Activated T-helper 1 cell treated with anti-CD3 and anti-CD28 coated beads, Interleukin-2, amount 50 U/mL, for 16 hours (primary cell): ENCODE data around the gene OLFM3.

ENCODE experiments used
- DNase-seq, 2 donors: peaks; one replicate each; pipeline ENCODE4 v3.0.0-alpha.2; 2020; ENCODE audit warnings: low read depth in 1 of 2, low spot score in 1 of 2

The OLFM3 gene

DNA sequence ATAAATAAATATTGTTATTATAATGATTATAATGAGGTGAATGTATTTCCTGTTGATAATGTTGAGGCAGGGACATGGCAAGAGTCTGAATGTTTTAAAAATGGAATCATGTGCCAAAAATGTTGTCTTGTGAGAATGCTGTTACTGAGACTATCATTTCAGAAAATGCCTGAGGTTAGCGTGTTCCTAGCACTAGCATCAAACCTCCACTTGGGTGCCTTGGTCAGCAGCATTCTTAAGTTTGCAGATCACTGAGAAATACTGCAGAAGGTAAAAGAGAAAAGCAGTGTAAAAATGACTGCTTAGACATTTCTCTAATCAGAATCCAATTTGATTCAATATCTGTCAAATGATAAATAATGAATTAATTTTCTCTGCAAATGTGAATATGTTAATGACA, 50.8 kb downstream of the OLFM3 start:
- DNase-seq: no peak

DNA sequence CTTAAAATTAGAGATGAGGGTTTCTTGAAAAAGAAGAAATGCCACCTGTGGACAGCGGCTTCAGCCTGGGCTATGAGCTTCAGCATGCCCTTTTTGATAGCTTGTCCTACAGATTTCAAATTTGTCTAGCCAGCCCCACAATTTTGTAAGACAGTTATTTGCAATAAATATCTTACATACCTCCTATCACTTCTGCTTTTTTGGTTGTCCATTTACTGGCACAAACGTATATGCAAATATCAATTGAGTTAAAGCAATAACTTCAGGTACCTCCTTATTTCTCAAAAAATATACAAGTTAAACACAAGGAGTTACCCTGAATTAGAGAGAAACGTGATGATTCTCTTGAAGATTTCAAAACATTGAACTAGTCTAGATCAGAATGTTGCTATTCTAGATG, 53.5 kb downstream of the OLFM3 start:
- DNase-seq: no peak

DNA sequence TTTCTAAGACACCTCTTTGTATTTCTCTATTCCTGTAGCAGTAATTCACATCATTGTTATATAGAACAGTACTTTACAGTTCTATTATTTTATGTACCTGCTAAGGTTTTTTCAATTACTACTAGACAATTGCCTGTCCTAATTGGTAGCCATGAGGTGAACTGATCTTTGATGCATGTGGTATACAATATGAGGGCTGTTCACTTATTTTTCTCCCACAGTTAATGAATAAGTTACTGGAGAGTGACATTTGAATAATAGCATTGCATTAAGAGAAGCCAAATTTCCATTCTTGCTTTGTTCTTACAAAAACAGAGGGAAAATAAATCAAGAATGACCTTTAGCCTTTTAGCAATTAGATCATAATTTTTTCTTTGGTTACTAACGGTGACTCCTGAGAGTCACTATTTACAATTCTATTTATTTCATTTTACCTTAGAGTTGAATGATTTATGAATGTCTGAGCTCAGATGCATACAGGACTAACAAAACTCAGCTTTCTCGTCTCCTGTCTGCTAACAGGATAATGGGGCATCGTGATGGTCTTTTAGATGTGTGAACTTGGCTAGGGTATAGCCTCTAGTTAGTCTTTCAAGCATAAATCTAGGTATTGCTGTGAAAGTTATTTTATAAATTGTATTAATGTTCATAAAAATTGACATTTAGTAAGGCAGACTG, 54.1 kb downstream of the OLFM3 start:
- no peak for DNase-seq

DNA sequence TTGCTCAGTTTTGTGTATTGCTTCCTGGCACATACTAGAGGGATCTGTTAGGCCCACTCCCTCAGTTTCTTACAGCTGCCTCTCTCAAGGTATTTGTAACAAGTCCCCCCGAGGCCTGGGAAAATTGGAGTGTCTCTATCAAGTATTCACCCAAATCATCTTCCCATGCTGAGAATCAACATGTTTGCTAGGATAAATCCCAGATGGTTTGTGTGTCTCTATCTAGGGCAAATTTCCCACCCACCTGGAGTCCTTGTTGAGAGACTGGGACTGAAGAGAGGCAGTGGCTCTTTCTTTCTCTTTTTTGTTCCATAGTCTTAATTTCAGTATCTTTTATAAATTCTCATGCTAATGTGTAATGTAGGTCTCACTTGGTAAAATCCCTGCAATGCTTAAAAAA, 58.0 kb downstream of the OLFM3 start:
- DNase-seq: no peak

DNA sequence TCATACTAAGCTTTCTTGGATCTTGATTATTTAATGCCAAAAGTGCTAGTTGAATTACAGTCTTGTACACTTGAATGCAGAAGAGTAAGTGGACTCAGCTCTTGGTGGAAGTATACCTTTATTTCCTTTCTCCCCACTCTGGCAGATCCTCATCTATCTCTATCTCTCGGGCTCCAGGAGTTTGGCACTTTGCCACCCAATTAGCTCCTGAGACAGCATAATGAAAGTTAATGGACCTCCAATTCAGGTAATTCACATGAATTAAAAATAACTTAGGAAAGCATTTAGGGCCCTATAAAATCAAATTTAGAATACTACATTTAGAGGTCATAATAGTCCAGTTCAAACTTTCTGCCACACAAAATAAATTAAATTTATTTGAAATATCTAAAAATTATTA, 67.4 kb downstream of the OLFM3 start:
- DNase-seq: no peak

DNA sequence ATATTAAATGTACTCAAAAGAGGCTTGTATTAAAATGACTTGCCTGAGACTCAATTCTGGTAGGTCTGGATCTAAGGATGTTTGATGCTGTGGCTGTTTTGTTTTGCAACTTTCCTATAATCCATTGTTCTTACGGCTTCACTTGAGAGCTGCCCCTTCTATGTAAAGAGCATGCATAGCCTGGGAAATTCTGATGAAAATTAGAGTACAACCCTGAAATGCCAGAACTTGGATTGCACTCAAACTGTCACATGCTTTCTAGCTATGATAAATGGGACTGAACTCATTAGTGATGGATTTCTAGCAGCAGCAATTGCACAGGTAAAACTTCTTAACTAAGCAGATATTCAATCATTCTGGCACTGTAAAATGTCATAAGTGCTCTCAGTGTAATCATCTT, 67.9 kb downstream of the OLFM3 start:
- no peak for DNase-seq

DNA sequence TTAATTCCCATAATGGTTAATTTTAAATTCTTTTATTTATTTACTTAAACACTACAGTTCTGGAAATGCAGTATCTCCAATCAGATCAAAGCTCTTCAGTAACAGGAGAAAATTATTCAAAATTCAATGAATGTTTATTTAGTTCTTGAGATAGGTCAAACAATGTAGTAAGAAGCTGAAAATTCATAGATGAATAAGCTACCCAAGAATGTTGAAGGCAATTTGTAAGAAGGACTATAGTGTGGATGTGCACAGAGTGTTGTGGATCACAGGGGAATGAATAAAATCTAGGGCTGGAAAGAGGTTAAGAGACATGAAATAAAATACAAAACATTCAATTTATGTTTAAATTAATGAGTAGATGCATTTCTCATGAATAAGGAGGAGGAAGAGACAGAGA, 72.0 kb downstream of the OLFM3 start:
- DNase-seq: no peak

DNA sequence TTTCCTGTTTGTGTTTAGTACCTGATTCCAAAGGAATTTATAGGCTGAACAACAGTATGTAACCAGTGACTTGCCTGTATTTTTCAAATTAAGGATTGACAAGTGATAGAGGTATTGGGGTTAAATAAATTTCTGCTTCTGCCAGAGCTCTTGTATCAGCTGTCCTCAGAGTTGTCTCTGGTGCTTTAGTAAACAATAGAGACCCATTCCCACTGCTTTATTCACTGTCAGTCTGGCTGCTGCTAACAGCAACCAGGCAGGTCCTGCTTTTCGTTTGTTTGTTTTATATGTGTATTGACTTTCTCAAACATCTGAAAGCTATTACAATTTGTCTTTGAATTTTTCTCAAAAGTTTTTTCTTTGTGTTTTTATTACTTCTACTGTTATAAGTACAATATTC, 76.1 kb downstream of the OLFM3 start:
- no peak for DNase-seq

DNA sequence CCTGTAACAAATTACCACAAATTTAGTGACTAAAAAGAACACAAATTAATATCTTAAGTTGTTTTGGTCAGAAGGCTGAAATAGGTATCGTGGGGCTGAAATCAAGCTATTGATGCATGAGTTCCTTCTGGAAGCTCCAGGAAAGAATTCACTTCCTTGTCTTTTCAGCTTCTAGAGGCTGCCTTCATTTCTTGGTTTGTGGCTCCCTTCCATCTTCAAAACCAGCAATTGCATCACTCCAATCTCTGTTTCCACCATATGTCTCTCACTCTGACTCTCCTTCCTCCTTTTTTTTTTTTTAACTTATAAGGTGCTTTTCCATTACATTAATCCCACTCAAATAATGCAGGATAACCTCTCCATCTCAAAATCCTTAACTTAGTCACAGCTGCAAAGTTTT, 78.4 kb downstream of the OLFM3 start:
- no peak for DNase-seq

DNA sequence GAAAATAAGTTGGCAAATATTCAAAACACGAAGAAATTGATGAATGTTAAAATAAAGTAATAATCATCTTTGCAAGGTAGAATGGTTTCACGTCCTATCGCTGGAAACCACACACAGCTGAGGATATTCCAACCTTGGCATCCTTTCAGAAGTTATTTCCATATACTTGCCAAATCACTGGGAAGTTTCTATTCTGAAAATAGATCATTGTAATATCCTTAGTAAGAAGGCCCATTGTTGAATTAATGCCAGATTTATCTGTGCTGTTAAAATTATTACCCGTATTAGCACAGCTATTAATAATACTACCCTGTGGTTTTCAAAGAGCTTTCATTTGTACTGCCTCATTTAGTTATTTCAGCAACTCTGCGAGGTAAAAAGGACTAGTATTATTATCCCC, 81.1 kb downstream of the OLFM3 start:
- no peak for DNase-seq

DNA sequence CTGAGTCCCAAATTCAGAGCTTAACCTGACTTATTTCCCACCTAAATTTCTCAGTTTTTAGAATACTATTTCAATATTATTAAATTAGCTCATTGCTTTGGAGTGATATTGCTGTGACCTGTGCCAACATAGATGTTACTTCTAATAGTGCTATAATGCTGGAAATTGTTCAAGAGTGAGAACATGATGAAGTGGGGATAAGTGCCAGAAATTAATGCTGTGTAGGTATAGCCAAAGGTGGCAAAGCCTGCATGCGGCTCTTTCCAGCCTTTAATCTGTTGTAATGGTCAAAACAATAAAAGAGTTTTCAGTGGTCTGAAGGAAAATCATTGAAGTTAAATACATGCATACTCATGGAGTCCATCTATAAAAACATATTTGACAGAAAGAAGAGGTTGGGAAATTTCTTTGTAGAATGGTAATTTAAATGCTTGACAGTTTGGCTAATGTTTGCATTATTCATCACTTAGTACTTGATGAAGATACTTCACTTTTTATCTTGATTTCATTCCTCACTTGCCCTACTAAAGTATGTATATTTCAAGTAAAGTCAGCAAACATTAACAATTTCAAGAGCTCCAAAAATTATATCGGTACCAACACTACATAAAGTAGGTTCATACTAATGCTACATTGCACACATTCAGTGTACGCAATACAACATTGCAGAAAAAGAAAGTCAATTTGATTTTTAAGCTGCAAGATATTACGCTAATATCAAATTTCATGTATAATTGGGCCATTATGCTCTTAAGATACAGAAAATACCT, 82.1 kb downstream of the OLFM3 start:
- DNase-seq: no peak

DNA sequence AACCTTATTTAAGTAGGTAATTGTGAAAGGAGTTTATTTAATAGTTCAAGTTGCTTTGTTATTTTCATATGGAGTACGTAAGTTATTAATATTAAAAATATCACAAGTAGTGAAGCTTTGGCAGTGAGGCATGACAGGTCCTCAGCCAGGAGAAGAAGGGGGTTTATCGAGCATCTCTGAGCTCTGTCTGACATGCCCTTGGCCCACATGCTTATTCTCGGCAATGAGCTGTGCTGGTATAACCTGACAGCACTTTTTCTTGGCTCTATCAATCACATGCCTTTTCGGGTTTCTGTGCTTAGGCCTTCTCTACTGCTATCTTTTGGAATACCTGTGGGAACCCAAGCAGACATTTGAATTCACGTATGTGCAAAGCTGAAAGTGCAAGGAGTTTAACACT, 84.8 kb downstream of the OLFM3 start:
- no peak for DNase-seq

DNA sequence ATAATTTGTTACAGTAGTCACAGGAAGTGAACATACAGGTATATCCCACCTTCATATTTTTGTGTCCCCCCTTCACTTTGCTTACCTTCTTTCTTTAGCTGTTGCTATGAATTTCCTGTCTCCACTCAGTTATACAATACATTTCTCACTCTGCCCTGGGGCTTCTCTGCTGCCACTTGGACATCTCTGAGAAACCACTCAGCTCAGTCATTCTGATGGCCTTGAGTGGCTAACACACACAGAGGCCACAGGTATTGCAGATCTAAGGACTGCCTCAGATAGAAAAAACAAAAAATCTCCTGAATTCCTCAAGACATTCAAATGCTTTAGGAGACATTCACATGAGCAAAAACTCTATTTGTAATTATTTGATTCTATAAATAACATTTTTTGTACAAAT, 87.7 kb downstream of the OLFM3 start:
- DNase-seq: no peak

DNA sequence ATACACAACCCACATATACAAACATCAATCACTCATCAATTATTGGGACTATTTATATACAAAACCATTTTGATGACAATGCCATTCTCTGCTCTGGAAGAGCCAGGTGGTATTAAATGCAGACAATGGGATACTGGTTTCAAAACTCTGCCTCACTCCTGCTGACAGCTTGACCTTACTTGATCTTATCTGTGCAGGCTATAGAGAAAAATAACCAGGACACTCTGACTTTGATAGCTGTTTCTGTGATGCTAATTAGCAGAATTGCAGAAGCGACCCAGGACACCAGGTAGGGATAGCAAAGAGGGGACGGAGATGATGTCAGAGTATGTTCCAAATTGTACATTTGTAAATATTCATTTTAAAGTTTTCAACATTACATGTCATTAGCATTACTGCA, 89.5 kb downstream of the OLFM3 start:
- no peak for DNase-seq

DNA sequence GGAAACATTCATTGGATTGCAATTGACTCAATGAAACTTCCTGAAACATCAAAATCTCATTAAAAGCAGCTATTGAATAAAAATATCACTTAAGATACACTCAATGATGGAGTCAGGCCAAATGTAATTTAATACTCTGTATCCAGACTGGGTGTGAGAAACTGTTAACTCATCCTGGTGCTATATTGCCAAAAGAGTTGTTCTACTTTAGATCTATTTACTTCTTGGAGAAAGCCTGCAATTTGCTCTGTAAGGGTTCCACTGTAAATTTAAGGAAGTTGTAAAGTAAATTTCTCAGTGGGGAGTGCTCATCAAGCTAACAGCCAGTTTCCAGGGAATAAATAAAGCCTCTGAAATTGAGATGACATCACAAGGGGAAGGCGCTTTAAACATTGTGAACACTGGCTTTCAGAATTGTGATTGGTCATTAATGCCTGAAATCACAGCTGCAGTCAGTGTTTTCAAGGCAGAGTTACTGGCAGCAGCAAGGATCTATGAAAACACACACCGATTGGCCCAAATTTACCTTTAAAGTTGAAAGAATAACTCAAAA, 91.4 kb downstream of the OLFM3 start:
- no peak for DNase-seq

DNA sequence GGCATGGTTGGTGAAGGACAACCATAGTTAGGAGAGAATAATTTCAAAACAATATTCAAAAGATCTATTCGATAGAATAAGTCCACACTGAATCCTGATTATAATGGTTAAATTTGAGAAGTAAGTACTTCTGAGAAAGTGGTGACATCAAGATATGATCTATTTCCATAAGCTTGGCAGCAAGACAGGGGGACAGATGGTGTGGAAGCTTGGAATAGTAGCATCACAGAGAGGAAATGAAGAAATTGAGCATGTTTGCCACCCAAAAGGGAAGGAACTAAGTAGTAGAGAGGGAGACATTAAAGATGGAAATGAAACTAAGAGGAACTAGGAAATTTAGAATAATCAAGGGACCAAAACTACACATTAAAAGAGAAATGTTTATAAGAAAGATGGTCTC, 94.5 kb downstream of the OLFM3 start:
- DNase-seq: no peak

DNA sequence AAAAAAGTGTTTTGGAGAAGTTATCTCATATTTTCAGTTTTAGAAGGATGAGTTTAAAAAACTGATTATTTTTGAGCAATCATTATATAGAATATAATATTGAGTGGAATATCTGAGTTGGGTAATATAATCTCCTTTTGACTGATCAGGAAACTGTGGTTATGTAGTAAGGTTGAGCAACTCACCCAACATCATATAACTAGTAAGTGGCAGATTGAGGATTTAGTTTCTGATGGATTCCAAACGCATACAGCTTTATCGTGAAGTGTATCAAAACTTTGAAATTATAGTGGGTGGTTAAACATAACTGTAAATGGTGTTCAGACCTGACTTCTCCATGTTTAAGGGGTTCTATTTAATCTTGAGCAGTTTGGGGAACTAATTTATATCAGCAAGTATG, 98.6 kb downstream of the OLFM3 start:
- DNase-seq: no peak

DNA sequence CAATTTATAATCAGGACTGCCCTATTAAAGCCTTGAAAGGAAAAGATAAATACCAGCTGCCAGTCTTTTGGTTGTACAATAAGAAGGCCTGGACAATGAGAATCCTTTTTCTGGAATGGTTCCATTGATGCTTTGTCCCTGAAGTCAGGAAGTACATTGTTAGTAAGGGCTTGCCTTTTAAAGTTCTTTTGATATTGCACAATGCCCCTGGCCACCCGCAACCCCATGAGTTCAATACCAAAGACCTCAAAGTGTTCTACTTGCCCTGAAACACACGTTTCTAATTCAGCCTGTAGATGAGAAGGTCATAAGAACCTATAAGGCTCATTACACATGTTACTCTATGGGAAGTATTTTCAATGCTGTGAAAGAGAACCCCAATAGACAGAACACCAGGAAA, 112.1 kb downstream of the OLFM3 start:
- DNase-seq: no peak

DNA sequence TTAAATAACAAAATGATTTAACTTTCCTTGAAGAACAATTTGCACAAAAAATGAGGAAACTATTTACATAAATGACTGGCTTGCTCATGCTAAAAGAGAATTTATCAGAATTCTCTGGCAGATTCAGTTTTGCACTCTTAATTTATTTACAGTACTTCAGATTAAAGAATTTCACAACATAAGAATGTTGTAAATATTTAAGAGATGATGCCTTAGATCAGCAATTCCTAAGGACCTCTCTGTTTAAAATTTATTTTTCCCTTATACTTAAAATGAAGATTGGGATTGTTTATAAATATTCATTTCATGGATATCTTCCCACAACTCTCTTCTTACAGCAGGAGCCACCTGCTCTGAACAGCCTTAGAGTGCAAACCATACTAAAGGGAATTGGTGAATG, 120.8 kb downstream of the OLFM3 start:
- no peak for DNase-seq

DNA sequence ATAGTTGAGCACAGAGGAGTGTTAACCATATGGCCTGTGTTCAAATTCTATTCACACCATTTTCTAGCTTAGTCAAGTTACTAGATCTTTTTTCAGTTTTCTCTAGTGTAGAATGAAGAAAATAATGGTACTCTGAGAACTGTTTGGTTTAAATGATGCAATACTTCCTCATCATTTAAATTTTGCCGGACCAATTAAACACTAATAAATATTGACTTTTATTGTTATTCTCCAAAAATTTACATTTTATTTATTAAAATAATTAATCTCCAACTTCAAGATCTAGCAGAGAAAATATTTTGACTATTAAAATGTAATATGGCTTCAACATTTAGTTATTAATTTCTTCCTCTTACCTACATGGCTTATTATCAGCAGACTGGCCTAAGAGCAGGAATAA, 123.1 kb downstream of the OLFM3 start:
- DNase-seq: no peak

DNA sequence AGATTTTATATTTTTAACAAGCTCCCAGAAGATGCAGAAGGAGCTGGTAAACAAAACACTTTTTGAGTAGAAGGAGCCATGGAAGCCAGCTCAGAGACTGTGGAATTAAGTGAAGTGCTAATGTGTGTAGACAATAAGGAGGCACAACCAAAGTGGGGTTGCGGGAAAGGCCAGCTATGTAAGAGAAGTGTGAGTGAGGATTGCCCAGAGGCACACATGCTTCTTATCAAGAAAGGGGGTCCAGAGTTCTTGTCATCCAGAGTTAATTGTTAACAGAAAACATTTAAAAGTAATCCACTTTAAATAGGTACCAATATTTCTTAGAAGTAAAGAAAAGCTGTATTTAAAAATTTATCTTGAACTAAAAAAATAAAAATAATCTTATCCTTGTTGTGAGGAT, 136.8 kb downstream of the OLFM3 start:
- no peak for DNase-seq

DNA sequence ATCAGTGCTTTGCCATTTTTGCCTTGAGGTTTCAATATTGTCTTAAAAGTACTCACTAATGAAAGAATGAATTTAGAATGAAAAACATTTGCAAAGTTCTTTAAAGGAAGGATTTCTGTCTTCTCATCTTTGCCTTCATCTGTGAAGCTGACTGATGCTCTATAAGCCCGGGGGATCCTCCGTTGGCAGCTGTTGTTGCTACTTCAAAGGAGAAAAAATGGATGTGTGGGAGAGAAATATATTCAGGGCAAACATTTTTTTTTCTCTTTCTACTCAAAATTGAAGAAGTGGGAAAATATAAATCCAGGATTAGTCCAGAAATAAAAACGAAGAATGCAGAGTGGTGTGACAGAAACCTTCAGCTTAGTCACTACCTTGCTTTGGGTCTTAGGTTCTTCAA, 142.5 kb downstream of the OLFM3 start:
- DNase-seq: no peak

DNA sequence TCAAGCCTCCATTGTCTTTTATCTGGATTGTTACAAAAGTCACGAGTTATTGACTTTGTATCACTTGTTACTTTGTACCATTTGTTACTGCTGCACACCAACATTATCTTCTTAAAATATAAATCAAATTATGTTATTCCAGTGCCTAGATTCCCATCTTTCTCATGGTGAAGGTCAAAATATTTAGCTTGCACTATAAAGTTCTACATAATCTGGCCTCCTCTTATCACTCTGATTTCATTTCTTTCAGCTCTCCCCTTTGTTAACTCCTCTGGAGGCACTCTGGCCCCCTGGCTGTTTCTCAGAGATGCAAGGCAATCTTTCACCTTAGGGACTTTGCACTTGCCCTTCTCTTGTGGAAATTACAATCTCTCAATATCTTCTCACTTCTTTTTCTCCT, 143.8 kb downstream of the OLFM3 start:
- no peak for DNase-seq
